ENCODE measurements around the gene PAPOLB. TPM values are rescaled to one million over a fixed set of nuclear protein-coding genes. Genes with fewer than 3 reads are reported as not detected.

Gene PAPOLB
- total RNA-seq, 1 experiment from 2014 or later, result 0.02 TPM

Other genes starting within 250 kb of the PAPOLB start
- gene FOXK1, start 179.7 kb downstream of the PAPOLB start, total RNA-seq (2014; rRNA removed; shearing (Covaris generic)), result 11.9 and 12.8 TPM in 2 replicates
- 14.6 and 16.8 TPM in 2 replicates for gene AP5Z1, start 86.4 kb downstream of the PAPOLB start, total RNA-seq (2014; rRNA removed; shearing (Covaris generic))
- gene RADIL, start 21.7 kb upstream of the PAPOLB start, total RNA-seq (2014; rRNA removed; shearing (Covaris generic)), result 1.3 and 1.4 TPM in 2 replicates
- not detected in 2 replicates for gene MMD2, start 97.2 kb upstream of the PAPOLB start, total RNA-seq (2014; rRNA removed; shearing (Covaris generic))
- gene RBAK, start 183.8 kb upstream of the PAPOLB start, total RNA-seq (2014; rRNA removed; shearing (Covaris generic)), result 8.6 and 11.7 TPM in 2 replicates